ENCODE measurements around the gene EDN2.

GRCh38 chr1:41455479-41456332 lies 28.8 kb downstream of the EDN2 start:
- TF ChIP-seq, protein P1, sequence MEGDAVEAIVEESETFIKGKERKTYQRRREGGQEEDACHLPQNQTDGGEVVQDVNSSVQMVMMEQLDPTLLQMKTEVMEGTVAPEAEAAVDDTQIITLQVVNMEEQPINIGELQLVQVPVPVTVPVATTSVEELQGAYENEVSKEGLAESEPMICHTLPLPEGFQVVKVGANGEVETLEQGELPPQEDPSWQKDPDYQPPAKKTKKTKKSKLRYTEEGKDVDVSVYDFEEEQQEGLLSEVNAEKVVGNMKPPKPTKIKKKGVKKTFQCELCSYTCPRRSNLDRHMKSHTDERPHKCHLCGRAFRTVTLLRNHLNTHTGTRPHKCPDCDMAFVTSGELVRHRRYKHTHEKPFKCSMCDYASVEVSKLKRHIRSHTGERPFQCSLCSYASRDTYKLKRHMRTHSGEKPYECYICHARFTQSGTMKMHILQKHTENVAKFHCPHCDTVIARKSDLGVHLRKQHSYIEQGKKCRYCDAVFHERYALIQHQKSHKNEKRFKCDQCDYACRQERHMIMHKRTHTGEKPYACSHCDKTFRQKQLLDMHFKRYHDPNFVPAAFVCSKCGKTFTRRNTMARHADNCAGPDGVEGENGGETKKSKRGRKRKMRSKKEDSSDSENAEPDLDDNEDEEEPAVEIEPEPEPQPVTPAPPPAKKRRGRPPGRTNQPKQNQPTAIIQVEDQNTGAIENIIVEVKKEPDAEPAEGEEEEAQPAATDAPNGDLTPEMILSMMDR (conservative IDR thresholded peaks at IDR 0.05; ENCODE audit: low read depth, low read length) = no peak
- TF ChIP-seq EZH2 (IDR thresholded peaks at IDR 0.05; ENCODE audit: borderline replicate concordance, low read depth, low read length, poor library complexity, severe bottlenecking) = no peak
